ENCODE measurements around the gene GRK5. TPM values are rescaled to one million over a fixed set of nuclear protein-coding genes. Genes with fewer than 3 reads are reported as not detected.
A peak's percentile ranks its signal among the peaks of the same experiment; 100 is the strongest.

Gene GRK5
- total RNA-seq, 1 donor from 2014 or later: 1.8 TPM

DNA sequence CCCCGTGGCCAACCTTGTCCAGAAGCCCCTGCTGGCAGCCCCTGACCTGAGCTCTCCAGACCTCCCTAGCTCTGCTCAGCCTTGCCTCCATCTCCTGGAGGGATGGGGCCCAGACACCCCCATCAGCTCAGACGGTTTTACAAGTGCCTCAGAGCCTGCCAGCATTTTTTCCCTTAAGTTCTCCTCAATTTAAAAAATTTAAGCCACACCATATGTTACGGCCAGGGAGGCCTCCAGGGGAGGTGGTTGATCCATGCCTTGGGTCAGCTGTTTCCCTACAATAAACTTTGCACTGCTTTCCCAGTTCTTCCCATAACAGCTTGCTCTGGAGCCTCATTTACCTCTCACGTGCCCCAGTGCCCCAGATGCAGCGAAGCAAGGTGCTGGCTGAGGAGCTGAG, 191.6 kb downstream of the GRK5 start:
- DNase-seq (ENCODE audit: low read depth): no peak

DNA sequence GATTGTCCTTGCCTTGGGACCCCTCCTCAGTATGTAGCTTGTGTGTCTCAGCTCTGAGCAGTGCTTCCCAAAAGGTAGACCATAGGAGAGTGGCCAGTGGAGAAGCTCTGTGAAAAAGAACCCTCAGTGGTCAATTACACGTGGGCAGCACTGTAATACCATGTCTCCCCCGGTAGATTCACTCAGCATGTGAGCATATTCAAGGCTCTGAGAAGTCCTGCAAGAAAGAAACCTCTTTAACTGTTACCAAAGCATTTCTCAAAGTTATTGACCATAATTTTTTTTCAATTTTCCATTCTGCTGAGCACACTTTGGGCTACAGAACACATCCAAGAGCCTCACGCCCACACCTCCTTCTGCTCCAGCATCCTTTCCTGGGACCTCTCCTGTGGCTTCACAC, 192.1 kb downstream of the GRK5 start:
- no peak for DNase-seq (ENCODE audit: low read depth)

DNA sequence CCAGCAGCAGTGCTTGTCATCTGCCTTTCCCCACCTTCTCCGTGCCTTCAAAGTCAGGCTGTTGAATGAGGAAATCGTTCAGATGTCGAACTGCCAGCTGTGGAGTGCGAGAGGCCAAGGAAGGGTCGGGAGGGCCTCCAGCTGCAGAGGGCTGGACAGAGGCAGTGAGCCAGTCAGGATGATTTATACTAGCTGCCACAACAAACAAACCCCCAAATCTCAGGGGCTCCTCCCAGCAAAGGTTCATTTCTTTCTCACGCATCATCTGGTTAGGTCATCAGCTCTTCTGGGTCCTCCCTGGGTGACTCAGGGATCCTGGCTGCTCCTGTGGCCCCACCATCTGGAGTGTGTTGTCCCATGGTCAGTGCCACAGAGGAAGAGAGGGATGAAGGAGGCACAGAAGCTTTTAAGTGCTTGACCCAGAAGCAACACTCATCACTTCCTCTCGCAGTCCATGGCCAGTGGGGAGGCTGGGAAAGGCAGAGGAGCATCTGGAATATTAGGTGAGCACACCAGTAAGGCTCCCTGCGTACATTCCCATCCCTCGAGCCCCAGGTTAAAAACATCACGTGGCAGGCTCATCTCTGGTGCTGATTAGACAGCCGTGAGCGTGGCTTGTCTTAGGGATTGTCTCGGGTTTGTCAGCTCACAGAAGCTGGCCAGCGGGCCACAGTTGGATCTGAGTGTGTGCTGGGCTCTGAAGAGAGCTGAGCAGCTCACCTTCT, 194.5 kb downstream of the GRK5 start:
- DNase-seq (ENCODE audit: low read depth): peak; percentile 76

DNA sequence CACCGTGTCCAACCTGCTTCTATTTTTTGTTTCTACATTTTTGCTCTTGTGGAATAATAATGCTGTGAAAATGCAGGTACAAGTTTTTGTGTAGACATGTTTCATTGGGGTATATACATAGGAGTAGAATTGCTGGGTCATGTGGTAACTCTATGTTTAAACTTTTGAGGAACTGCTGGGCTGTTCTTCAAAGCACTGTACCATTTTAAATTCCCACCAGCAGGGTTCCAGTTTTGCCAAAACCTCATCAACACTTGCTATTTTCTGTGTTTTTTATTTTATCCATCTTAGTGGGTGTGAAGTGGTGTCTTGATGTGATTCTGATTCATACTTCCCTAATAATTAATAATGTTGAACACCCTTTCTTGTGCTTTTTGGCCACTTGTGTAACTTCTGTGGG, 196.6 kb downstream of the GRK5 start:
- no peak for DNase-seq (ENCODE audit: low read depth)

DNA sequence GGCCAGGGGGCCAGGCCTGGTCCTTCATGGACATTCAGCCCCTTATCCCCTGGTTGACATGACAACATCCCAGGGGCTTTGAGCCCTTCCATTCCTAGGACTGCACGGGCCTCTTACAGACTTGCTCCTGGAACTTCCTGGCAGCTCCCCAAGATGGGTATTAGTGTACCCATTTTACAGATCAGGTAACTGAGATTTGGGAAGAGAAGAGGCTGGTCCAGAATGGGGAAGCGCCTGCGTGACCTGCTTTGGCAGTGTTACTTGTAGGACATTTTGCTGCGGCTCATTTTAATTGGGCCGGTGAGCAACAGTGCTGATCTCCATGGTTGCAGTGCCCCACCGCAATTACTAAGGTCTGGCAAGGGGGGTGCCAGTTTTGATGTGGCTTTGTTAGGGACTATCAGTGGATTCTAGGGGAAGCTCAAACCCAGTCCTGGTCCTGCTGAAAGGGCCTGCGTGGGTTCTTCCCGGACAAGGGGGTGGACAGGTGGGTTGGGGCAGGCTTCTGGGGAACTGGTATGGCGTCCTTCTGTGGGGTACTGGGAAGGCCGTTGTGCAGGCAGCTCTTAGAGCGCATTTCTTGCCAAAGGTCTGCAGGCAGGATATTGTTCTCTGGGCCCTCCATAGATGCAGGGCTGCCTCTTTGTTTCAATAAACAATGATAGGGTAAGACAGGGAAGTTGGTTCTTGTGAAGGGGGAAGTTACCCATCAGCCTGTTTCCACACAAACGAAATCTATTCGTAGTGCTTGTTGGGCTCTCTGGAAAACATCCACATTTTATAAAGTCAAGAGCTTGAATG, 197.5 kb downstream of the GRK5 start:
- no peak for DNase-seq (ENCODE audit: low read depth)

DNA sequence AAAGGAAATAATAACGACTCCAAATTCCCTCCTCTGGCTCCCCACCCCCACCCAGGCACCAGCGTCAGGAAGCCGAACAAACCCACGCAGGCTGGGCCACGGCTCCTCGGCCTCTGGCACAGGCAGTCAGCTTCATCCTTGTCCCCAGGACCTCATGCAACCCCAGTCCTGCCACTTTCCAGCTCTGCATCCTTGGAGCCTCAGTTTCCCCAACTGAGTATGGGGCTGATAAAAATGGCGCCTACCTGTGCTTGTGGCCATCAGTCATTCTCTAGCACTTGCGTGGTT, 198.1 kb downstream of the GRK5 start:
- no peak for DNase-seq (ENCODE audit: low read depth)

GRCh38 chr10:119406137-119406536, 198.8 kb downstream of the GRK5 start:
- no peak for DNase-seq (ENCODE audit: low read depth)

DNA sequence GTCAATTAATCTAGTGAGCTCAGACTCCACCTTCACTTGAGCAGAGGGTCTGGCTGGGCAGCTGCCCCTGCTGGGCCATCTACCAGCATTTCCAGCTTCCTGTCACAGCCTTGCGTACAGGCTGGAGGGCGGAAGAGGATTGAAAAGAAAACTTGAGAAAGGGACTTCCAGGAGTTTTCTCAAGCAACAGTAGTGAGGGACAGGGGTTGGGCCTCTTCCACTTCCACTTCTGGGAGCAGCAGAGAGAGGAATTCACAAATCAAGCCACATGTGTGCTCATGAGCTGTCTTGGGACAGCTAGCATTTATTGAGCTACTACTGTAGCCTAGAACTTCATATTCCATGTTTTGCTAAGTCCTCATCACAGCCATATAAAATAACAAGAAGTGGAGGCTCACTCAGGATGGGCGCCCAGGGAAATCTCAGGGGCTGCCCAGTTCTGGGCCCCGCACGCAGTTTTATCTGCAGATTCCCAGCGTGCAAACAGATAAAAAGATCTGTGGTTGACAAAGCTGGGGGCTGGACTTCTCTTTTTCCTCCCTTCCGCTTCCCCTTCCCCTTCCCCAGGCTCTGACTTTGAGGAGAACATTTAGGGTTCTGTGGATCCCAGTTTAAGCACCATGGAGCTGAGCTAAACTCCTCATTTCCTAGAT, 199.4 kb downstream of the GRK5 start:
- no peak for DNase-seq (ENCODE audit: low read depth)

GRCh38 chr10:119407254-119407777, 199.9 kb downstream of the GRK5 start:
- no peak for DNase-seq (ENCODE audit: low read depth)

DNA sequence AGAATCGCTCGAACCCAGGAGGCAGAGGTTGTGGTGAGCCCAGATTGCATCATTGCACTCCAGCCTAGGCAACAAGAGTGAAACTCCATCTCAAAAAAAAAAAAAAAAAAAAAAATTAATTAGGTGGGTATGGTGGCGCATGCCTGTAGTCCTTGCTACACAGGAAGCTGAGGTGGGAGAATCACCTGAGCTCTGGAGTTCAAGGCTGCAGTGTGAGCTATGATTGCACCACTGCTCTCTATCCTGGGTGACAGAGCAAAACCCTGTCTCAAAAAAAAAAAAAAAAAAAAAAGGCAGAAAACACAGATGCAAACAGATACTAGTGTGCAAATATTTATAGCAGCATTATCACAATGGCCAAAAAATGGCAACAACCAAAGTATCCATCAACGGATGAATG, 200.7 kb downstream of the GRK5 start:
- no peak for DNase-seq (ENCODE audit: low read depth)

DNA sequence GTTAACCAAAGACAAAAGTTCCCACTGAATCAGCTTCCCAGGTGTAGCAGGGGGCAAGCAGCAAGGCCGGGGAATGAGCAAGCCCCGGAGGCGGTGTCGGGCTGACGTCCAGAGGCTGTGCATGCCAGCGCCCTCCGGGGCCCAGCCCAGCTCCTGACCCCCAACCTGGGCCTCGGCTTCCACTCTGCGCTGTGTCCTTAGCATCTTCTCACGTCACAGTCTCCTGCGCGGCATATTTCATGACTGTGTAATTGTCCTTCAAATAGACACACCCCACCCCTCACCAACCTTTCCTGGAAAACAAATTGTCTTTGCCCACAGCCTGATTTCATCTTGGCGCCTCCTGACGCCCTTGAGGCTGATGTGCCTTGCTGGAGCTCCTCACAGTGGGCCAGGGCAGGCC, 201.6 kb downstream of the GRK5 start:
- no peak for DNase-seq (ENCODE audit: low read depth)

DNA sequence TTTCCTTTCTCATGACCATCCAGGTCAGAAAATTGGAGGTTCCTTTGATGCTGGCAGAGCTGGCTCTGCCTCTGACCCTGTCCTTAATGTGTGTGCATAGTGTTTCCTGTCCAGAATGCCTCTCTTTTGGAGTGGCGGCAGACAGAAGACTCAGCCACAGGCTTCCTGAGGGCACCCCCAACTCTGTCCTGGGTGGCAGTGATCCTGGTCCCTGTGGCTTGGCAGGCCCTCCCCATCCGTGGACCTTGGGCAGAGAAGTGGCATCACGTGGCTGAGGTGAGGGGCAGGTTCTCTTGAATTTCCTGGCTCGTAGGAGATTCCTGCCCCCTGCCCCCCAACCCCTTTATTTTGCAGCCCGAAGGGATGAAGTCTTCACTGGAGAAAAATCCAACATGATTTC, 202.0 kb downstream of the GRK5 start:
- no peak for DNase-seq (ENCODE audit: low read depth)

- no peak for DNase-seq (ENCODE audit: low read depth)
Measured at GRCh38 chr10:119409906-119410305, 202.5 kb downstream of the GRK5 start.

DNA sequence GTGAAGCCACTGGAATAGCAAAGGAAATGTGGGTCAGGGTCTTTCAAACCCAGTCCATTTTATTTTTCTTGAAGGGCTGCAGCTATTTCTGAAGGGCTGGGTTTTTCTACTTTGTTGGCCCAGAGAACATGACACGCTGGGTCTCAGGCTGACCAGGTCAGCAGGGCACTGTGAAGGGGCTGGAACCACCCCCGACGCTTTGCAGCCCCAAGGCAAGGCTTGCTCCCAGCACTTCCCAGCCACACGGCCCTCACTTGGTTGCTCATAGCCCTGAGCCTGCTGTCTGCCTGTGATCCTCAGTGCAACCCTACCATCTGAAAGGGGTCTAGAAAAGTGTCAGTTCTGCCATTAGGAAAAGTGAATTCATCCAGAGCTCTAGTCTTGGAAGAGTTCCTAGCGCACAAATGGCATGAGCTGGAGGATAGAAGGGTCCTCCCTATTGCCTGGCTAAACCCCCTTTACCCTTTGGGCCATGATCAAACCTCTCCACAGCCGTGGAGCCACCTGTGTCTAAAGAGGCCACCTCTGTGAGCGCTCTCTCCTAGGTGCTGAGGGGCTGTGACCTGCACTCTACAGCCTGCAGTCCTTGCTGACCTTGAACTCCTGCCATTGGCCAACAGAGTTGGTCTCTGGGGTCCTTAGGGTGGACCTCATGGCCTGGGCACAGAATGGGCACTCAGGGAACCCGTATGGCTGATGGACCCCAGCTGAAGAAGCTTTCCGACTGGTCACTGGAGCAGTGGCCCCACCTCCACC, 203.2 kb downstream of the GRK5 start:
- no peak for DNase-seq (ENCODE audit: low read depth)

DNA sequence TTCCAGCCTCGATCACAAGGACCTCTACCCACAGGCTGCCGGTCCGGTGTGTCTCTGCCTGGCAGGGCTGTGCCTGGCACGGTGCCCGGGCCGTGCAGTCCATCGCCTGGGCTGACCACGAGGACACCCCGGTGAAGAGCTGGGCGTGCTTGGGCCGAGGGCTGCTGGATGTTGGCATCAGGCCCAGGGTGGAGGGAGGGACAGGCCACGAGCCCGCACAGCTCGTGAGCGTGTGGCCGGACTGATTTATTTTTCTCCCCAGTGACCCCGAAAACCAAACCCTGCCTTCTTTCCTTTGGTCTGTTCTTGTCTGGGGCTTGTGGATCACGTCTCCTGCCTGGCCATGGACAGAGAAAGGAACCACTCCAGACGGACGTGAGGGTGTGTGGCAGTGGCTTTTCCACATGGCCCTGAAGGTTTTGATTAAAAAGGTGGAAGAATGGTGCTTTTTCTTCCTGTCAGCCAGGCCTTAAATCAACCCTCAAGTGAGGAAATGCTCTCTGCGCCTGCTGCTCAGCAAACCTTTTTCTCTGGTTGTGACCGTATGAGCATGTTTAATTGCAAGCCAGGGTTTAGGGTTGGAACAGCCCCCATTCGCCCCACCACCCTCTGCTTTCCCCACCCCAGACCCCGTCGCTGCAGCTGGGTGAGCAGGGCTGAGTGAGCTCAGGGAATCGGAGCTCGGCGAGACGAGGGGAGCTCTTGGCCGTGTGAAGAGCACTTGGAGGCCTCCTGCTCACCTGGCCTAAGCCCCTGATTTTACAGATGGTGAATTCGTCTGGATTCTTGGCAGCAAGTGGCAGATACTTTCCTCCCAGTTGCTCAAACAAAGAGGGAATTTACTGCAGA, 205.1 kb downstream of the GRK5 start:
- peak; percentile 58 for DNase-seq (ENCODE audit: low read depth)

DNA sequence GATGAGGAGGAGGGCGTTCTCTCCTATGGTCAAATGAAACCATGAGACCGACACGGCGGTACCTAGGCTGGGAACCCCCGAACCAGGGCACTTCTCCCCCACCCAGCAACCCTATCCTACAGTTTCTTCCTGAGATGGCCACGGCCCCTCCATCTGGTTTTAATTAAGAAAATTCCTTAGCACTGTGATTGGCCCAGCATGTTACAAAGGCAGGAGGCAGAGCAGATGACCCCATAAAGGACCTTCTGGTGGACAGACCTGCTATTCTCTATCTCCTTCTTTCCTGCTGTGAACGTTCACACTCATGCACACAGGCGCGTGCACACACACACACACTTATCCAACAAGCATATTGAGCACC, 205.7 kb downstream of the GRK5 start:
- DNase-seq (ENCODE audit: low read depth): no peak

DNA sequence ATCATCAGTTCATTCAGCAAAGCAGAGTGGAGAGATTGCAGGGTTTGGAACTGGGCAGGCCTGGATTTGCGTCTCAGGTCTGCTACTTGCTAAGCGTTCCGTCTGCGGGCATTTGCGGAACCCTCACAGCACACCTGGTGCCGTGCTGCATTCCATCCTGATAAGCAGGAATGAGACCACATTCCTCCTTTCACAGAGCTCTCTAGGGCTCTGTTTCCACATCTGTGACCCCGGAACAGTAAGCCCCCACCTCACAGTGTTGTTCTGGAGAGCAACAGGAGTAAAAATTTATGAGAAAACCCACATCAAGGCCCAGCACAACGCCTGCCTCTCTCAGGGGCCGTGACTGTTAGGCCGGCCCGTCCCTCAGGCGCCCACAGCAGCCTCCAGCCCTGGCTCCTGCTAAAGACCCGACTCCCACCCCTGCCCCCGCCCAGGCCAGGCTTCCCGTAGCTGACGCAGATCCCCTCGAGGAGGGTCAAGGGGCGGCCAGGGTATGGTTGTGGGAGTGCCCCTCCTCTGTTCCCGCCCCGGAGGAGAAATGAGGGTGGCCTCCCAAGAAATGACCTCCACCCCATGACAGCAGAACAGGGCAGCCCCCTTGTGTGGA, 206.2 kb downstream of the GRK5 start:
- DNase-seq (ENCODE audit: low read depth): no peak

GRCh38 chr10:119414081-119414611, 206.8 kb downstream of the GRK5 start:
- no peak for DNase-seq (ENCODE audit: low read depth)

GRCh38 chr10:119415121-119415520, 207.8 kb downstream of the GRK5 start:
- no peak for DNase-seq (ENCODE audit: low read depth)

All from myocyte (in vitro differentiated cells).